A549 (cell line): ENCODE measurements around the gene FAM174C. TPM values are rescaled to one million over a fixed set of nuclear protein-coding genes. Genes with fewer than 3 reads are reported as not detected.

Experiments
- ATAC-seq, 2 experiments: fragments of 200-7000 bp in 1 of 2; fragments of >200 bp in 1 of 2; cut with Nextera tagmentation in 1 of 2; cut with Tn5 transposase in 1 of 2; 3 replicates each; pipeline versions ENCODE4 v1.8.0 to v1.9.1; 2018 to 2020; ENCODE audit warnings: mild to moderate bottlenecking in 1 of 2, moderate library complexity in 1 of 2
- CTCF ChIA-PET: fragments of 300-600 bp; sonication (Branson Sonifier 250); formaldehyde crosslinking; extraction: SDS; loops from one replicate; lab custom pipeline; 2021; ENCODE audit warnings: antibody characterized with exemption, inconsistent platforms; lab: Yijun Ruan, JAX
- POLR2A ChIA-PET: fragments of 350-600 bp; formaldehyde crosslinking; extraction: SDS; loops from one replicate; lab custom pipeline; 2021; ENCODE audit warnings: antibody characterized with exemption, inconsistent platforms; lab: Yijun Ruan, JAX
- DNase-seq, 2 experiments: peaks; one replicate each; pipeline versions ENCODE4 v3.0.0 to v3.0.0-alpha.2; 2011 to 2016; ENCODE audit warnings: low read depth in 1 of 2, low spot score in 1 of 2
- FAIRE-seq: peaks from 2 replicates; lab custom pipeline; 2011; peaks lifted over from hg19 to GRCh38; lab: Jason Lieb, UNC
- H3K27ac ChIP-seq, 2 experiments: fragments of >200 bp; sonication (Bioruptor Twin); formaldehyde crosslinking; 3 replicates each; pipeline ENCODE4 v1.5.1; 2016 to 2017
- H3K4me1 ChIP-seq: fragments of >200 bp; sonication (Bioruptor Twin); formaldehyde crosslinking; 3 replicates; pipeline ENCODE4 v1.6.1; 2016
- H3K4me2 ChIP-seq: fragments of >200 bp; sonication (Bioruptor Twin); formaldehyde crosslinking; 3 replicates; pipeline ENCODE4 v1.6.1; 2016
- H3K4me3 ChIP-seq: fragments of >200 bp; sonication (Bioruptor Twin); formaldehyde crosslinking; 3 replicates; pipeline ENCODE4 v1.5.1; 2016
- H3K9me3 ChIP-seq: fragments of >200 bp; sonication (Bioruptor Twin); formaldehyde crosslinking; 3 replicates; pipeline ENCODE4 v1.6.1; 2016
- BCL3 ChIP-seq: fragments of >200 bp; sonication (Bioruptor Twin); formaldehyde crosslinking; IDR thresholded peaks from 3 replicates; pipeline ENCODE4 v1.6.1; 2016
- CBX2 ChIP-seq: fragments of 200-600 bp; sonication (generic); IDR thresholded peaks from 2 replicates; pipeline ENCODE4 v1.6.1; 2016; ENCODE audit warnings: low read depth, mild to moderate bottlenecking, borderline replicate concordance
- CBX8 ChIP-seq: fragments of 200-600 bp; sonication (generic); IDR thresholded peaks from 2 replicates; pipeline ENCODE4 v1.6.1; 2016
- CEBPB ChIP-seq, 2 experiments: fragments of >200 bp in 1 of 2; sonication (Bioruptor Twin) in 1 of 2; formaldehyde crosslinking in 1 of 2; IDR thresholded peaks; 2 replicates each; pipeline ENCODE4 v1.6.1; 2012 to 2016
- CHD2 ChIP-seq: fragments of 150-350 bp; IDR thresholded peaks from 2 replicates; pipeline ENCODE4 v1.6.1; 2014; ENCODE audit warnings: low read length; ENCODE audit not compliant: partially characterized antibody
- CHD4 ChIP-seq: fragments of 200-600 bp; sonication (generic); IDR thresholded peaks from 2 replicates; pipeline ENCODE4 v1.6.1; 2016; ENCODE audit warnings: antibody characterized with exemption, mild to moderate bottlenecking, borderline replicate concordance
- CTCF ChIP-seq: fragments of >200 bp; sonication (Bioruptor Twin); formaldehyde crosslinking; IDR thresholded peaks from 3 replicates; pipeline ENCODE4 v1.5.1; 2016
- E2F6 ChIP-seq: IDR thresholded peaks from 2 replicates; pipeline ENCODE4 v1.6.1; 2012; ENCODE audit warnings: low read depth, borderline replicate concordance
- EHMT2 ChIP-seq: fragments of 200-600 bp; sonication (generic); IDR thresholded peaks from 2 replicates; pipeline ENCODE4 v1.6.1; 2016; ENCODE audit warnings: antibody characterized with exemption, low read depth, mild to moderate bottlenecking, moderate library complexity
- FOSB ChIP-seq: fragments of 250-450 bp; sonication (Bioruptor Pico); IDR thresholded peaks from 2 replicates; pipeline ENCODE4 v1.5.0; 2020; ENCODE audit warnings: mild to moderate bottlenecking, moderate library complexity
- FOSL2 ChIP-seq, 2 experiments: fragments of 450-650 bp in 1 of 2; fragments of >200 bp in 1 of 2; sonication (Bioruptor Twin) in 1 of 2; formaldehyde crosslinking; IDR thresholded peaks; 2 replicates each; pipeline versions ENCODE4 v1.5.0 to v1.6.1; 2016 to 2020; ENCODE audit warnings: mild to moderate bottlenecking in 1 of 2, moderate library complexity in 1 of 2
- GATA3 ChIP-seq: IDR thresholded peaks from 2 replicates; pipeline ENCODE4 v1.6.1; 2012; ENCODE audit warnings: borderline replicate concordance
- HMGXB4 ChIP-seq: fragments of 250-450 bp; sonication (Bioruptor Pico); IDR thresholded peaks from 2 replicates; pipeline ENCODE4 v1.5.0; 2021; ENCODE audit warnings: mild to moderate bottlenecking, moderate library complexity, borderline replicate concordance
- JUN ChIP-seq, 2 experiments: fragments of >200 bp; sonication (Bioruptor Twin); formaldehyde crosslinking; IDR thresholded peaks; 2 replicates in 1 of 2; 3 replicates in 1 of 2; pipeline ENCODE4 v1.6.1; 2016 to 2017
- JUNB ChIP-seq: fragments of >200 bp; sonication (Bioruptor Twin); formaldehyde crosslinking; IDR thresholded peaks from 2 replicates; pipeline ENCODE4 v1.6.1; 2016
- KDM5A ChIP-seq: fragments of 200-600 bp; sonication (generic); IDR thresholded peaks from 2 replicates; pipeline ENCODE4 v1.6.1; 2016; ENCODE audit warnings: antibody characterized with exemption, mild to moderate bottlenecking
- MAZ ChIP-seq: fragments of 150-350 bp; IDR thresholded peaks from 2 replicates; pipeline ENCODE4 v1.6.1; 2014; ENCODE audit warnings: antibody characterized with exemption, low read depth, low read length, borderline replicate concordance
- NPAS2 ChIP-seq: fragments of 250-450 bp; sonication (Bioruptor Pico); IDR thresholded peaks from 2 replicates; pipeline ENCODE4 v1.8.0; 2022; ENCODE audit warnings: mild to moderate bottlenecking, moderate library complexity, borderline replicate concordance
- NR3C1 ChIP-seq: fragments of >200 bp; sonication (Bioruptor Twin); formaldehyde crosslinking; IDR thresholded peaks from 3 replicates; pipeline ENCODE4 v1.6.1; 2017
- RFX5 ChIP-seq: fragments of 450-650 bp; IDR thresholded peaks from 2 replicates; pipeline ENCODE4 v1.7.1; 2014; ENCODE audit warnings: antibody characterized with exemption, mild to moderate bottlenecking, moderate library complexity
- ZFP36 ChIP-seq: fragments of 450-650 bp; IDR thresholded peaks from 2 replicates; pipeline ENCODE4 v1.6.1; 2014; ENCODE audit warnings: borderline replicate concordance; ENCODE audit not compliant: partially characterized antibody
- ZNF302 ChIP-seq: fragments of 250-450 bp; sonication (Bioruptor Pico); IDR thresholded peaks from 2 replicates; pipeline ENCODE4 v1.9.0; 2021; ENCODE audit warnings: inconsistent platforms, mild to moderate bottlenecking, moderate library complexity
- WGBS: methylation state at CpG from one replicate; pipeline ENCODE4 v1.1.6; 2017; ENCODE audit errors: missing lambda C conversion rate; 5-methylcytosine and 5-hydroxymethylcytosine counted together
- polyA plus RNA-seq, 4 experiments: library from polyadenylated mRNA; depleted of rRNA in 3 of 4; stranded (reverse); fragments of >200 nt; fragmentation: RNase III in 1 of 4; extraction: RNeasy Plus Mini Kit Qiagen cat#74134 plus additional on column Dnase treatment in 1 of 4; gene quantifications; 2 replicates in 3 of 4; 3 replicates in 1 of 4; pipeline ENCODE4 v1.2.3, GENCODE V29; 2011 to 2017

FAM174C gene
- polyA plus RNA-seq, 2 of the 4 experiments (the other 2 are of a cell fraction), result 24.8 to 37.1 TPM

- ChIA-PET CTCF (interaction anchor here (1.1 kb wide), 1 partner anchor 40 kb away, joined by 4 read pairs; no protein-coding TSS in a partner anchor), POLR2A (no interaction called here)
- H3K4me1 ChIP-seq, result peaks cover 26% of the 10 kb centered on the region
- peak overlapping the region; percentile 80; the same call in 2 of the 3 replicates for H3K4me3 ChIP-seq
- FAIRE-seq (no peak), ATAC-seq (no peak), DNase-seq (no peak)
- 95% methylated on average over 14 of the region's 15 CpGs for WGBS
- H3K4me2 ChIP-seq, result peak overlapping the region; percentile 99
- TF ChIP-seq ZNF302 (CRISPR knock-in tag), result no peak
- no peak for TF ChIP-seq CBX8
- no peak for TF ChIP-seq CHD2
- no peak for TF ChIP-seq CBX2
- TF ChIP-seq CHD4, result no peak
- TF ChIP-seq EHMT2, result no peak
- no peak for TF ChIP-seq ZFP36
- TF ChIP-seq HMGXB4, result no peak
- no peaks in the 10 kb centered on the region for H3K9me3 ChIP-seq
- H3K27ac ChIP-seq, result peak overlapping the region in 1 of 2 experiments; percentile 100; a peak in 2 of 6 replicates
Observed at GRCh38 chr19:1277061-1277460, 1.7 kb downstream of the FAM174C start.

GRCh38 chr19:1278074-1278473 is 2.7 kb downstream of the FAM174C start:
- H3K4me1 ChIP-seq, result peaks cover 24% of the 10 kb centered on the region
- ATAC-seq (no peak), DNase-seq (no peak), FAIRE-seq (no peak)
- TF ChIP-seq BCL3, result no peak
- no peak for TF ChIP-seq KDM5A
- TF ChIP-seq NR3C1, result no peak
- no peak for TF ChIP-seq RFX5
- TF ChIP-seq CTCF, result no peak
- WGBS, result 82% methylated on average over 10 of the region's 12 CpGs
- H3K9me3 ChIP-seq, result no peaks in the 10 kb centered on the region
- POLR2A ChIA-PET, result no interaction called here
- H3K4me3 ChIP-seq, result no peak overlapping the region
- CTCF ChIA-PET, result interaction anchor here (0.7 to 4.0 kb wide), 5 partner anchors 34 to 132 kb away, joined by 4 to 37 read pairs (median 4); no protein-coding TSS in a partner anchor
- no peak overlapping the region for H3K27ac ChIP-seq
- H3K4me2 ChIP-seq, result no peak overlapping the region

GRCh38 chr19:1278713-1279660 is 3.7 kb downstream of the FAM174C start:
- Histone ChIP-seq H3K9me3 (no peaks in the 10 kb centered on the region), H3K4me3 (no peak overlapping the region), H3K4me2 (no peak overlapping the region), H3K27ac (no peak overlapping the region), H3K4me1 (peaks cover 24% of the 10 kb centered on the region)
- 79% methylated on average over 20 of the region's 25 CpGs for WGBS
- no peak for FAIRE-seq
- ChIA-PET POLR2A (interaction anchor here (1.0 kb wide), 1 partner anchor 10 kb away, joined by 9 read pairs; the partner anchor contains the start of gene CIRBP), CTCF (interaction anchor here (0.6 to 4.0 kb wide), 28 partner anchors 9 to 193 kb away, joined by 3 to 37 read pairs (median 4); a partner anchor contains a TSS)
- no peak for DNase-seq
- no peak for ATAC-seq
- TF ChIP-seq CTCF, result no peak
- TF ChIP-seq FOSB (CRISPR knock-in tag), result no peak
- TF ChIP-seq MAZ, result no peak
- TF ChIP-seq JUN (IDR thresholded peaks at IDR 0.05), result no peak
- TF ChIP-seq JUNB, result no peak
- TF ChIP-seq CEBPB (IDR thresholded peaks at IDR 0.05), result no peak
- no peak for TF ChIP-seq NPAS2 (CRISPR knock-in tag)
- TF ChIP-seq FOSL2 (IDR thresholded peaks at IDR 0.05), result no peak
- TF ChIP-seq FOSL2 (CRISPR knock-in tag; IDR thresholded peaks at IDR 0.05), result no peak
- TF ChIP-seq BCL3, result no peak
- no peak for TF ChIP-seq E2F6
- TF ChIP-seq GATA3, result no peak
